H1 (cell line): Measurements from ENCODE around the gene TTLL5. TPM values are rescaled to one million over a fixed set of nuclear protein-coding genes. Genes with fewer than 3 reads are reported as not detected.

Experiments
- RXRA ChIP-seq: IDR thresholded peaks from 2 replicates; pipeline ENCODE4 v1.6.1; 2011; ENCODE audit warnings: low read depth, mild to moderate bottlenecking, low read length, moderate library complexity; ENCODE audit not compliant: insufficient read depth
- polyA plus RNA-seq, 7 experiments: library from polyadenylated mRNA; depleted of rRNA in 3 of 7; stranded (reverse) in 5 of 7; unstranded in 2 of 7; fragments of >200 nt in 5 of 7; fragments of 200-250 nt in 2 of 7; gene quantifications; 1 replicate in 5 of 7; 2 replicates in 1 of 7; 4 replicates in 1 of 7; pipeline versions ENCODE4 v1.2.1 to v1.2.3, GENCODE V29; 2011 to 2013; ENCODE audit warnings: missing spikeins in 2 of 7, mixed read lengths in 2 of 7
- total RNA-seq: library from RNA; stranded (reverse); fragmentation: NEBNext Ultra II Directional; extraction: Animal tissue kit (Norgen Biotek cat#: 25700); gene quantifications from 2 replicates; pipeline ENCODE4 v1.2.1, GENCODE V29; 2021
- TF ChIP-seq, protein P1 (sequence below): fragments of 300-600 bp; sonication (generic); IDR thresholded peaks from 2 replicates; pipeline ENCODE4 v1.7.1; 2012; ENCODE audit warnings: low read length, moderate library complexity, mild to moderate bottlenecking, inconsistent platforms; ENCODE audit not compliant: insufficient replicate concordance

Gene TTLL5
- total and polyA plus RNA-seq, 2 of the 8 experiments (the other 6 are each of a cell fraction or from before 2014, with no cell fraction given), result 16.1 to 45.9 TPM

DNA sequence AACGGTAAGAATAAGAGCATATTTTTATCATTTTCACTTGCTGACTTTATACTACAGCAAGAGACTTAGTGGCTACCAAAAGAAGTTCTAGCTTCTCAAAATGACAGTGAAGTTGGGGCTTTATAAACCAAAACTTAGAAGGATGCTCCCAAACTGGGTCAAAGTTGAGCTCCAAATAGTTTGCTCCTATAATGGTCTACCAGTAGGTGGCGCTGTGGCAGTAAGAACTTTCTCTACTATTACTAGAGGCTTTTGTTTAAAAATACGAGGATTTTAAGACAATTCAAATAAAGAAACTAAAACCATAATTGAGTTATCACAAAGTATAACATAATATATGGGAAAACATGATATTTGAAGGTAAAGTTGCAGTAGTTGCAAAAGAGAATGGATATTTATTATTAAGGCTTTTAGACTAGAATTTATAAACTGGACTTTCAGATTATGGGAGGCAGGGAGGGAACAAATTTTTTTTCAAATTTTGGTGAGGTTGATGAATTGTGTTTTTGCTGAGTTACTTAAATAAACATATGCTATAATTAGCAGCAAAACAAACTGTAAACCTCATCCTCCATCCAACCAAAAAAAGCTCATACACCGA, 245.7 kb downstream of the TTLL5 start (continued):
- TF ChIP-seq, protein P1, sequence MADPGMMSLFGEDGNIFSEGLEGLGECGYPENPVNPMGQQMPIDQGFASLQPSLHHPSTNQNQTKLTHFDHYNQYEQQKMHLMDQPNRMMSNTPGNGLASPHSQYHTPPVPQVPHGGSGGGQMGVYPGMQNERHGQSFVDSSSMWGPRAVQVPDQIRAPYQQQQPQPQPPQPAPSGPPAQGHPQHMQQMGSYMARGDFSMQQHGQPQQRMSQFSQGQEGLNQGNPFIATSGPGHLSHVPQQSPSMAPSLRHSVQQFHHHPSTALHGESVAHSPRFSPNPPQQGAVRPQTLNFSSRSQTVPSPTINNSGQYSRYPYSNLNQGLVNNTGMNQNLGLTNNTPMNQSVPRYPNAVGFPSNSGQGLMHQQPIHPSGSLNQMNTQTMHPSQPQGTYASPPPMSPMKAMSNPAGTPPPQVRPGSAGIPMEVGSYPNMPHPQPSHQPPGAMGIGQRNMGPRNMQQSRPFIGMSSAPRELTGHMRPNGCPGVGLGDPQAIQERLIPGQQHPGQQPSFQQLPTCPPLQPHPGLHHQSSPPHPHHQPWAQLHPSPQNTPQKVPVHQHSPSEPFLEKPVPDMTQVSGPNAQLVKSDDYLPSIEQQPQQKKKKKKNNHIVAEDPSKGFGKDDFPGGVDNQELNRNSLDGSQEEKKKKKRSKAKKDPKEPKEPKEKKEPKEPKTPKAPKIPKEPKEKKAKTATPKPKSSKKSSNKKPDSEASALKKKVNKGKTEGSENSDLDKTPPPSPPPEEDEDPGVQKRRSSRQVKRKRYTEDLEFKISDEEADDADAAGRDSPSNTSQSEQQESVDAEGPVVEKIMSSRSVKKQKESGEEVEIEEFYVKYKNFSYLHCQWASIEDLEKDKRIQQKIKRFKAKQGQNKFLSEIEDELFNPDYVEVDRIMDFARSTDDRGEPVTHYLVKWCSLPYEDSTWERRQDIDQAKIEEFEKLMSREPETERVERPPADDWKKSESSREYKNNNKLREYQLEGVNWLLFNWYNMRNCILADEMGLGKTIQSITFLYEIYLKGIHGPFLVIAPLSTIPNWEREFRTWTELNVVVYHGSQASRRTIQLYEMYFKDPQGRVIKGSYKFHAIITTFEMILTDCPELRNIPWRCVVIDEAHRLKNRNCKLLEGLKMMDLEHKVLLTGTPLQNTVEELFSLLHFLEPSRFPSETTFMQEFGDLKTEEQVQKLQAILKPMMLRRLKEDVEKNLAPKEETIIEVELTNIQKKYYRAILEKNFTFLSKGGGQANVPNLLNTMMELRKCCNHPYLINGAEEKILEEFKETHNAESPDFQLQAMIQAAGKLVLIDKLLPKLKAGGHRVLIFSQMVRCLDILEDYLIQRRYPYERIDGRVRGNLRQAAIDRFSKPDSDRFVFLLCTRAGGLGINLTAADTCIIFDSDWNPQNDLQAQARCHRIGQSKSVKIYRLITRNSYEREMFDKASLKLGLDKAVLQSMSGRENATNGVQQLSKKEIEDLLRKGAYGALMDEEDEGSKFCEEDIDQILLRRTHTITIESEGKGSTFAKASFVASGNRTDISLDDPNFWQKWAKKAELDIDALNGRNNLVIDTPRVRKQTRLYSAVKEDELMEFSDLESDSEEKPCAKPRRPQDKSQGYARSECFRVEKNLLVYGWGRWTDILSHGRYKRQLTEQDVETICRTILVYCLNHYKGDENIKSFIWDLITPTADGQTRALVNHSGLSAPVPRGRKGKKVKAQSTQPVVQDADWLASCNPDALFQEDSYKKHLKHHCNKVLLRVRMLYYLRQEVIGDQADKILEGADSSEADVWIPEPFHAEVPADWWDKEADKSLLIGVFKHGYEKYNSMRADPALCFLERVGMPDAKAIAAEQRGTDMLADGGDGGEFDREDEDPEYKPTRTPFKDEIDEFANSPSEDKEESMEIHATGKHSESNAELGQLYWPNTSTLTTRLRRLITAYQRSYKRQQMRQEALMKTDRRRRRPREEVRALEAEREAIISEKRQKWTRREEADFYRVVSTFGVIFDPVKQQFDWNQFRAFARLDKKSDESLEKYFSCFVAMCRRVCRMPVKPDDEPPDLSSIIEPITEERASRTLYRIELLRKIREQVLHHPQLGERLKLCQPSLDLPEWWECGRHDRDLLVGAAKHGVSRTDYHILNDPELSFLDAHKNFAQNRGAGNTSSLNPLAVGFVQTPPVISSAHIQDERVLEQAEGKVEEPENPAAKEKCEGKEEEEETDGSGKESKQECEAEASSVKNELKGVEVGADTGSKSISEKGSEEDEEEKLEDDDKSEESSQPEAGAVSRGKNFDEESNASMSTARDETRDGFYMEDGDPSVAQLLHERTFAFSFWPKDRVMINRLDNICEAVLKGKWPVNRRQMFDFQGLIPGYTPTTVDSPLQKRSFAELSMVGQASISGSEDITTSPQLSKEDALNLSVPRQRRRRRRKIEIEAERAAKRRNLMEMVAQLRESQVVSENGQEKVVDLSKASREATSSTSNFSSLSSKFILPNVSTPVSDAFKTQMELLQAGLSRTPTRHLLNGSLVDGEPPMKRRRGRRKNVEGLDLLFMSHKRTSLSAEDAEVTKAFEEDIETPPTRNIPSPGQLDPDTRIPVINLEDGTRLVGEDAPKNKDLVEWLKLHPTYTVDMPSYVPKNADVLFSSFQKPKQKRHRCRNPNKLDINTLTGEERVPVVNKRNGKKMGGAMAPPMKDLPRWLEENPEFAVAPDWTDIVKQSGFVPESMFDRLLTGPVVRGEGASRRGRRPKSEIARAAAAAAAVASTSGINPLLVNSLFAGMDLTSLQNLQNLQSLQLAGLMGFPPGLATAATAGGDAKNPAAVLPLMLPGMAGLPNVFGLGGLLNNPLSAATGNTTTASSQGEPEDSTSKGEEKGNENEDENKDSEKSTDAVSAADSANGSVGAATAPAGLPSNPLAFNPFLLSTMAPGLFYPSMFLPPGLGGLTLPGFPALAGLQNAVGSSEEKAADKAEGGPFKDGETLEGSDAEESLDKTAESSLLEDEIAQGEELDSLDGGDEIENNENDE, result peak; percentile 56
- 0 out of 2 replicates have a peak, but pooled peaks have one; percentile 66 for TF ChIP-seq RXRA
